ENCODE measurements around the gene JHY. TPM values are rescaled to one million over a fixed set of nuclear protein-coding genes. Genes with fewer than 3 reads are reported as not detected.

JHY gene
- total RNA-seq, 1 experiment from 2014 or later, result 3.0 TPM

DNA sequence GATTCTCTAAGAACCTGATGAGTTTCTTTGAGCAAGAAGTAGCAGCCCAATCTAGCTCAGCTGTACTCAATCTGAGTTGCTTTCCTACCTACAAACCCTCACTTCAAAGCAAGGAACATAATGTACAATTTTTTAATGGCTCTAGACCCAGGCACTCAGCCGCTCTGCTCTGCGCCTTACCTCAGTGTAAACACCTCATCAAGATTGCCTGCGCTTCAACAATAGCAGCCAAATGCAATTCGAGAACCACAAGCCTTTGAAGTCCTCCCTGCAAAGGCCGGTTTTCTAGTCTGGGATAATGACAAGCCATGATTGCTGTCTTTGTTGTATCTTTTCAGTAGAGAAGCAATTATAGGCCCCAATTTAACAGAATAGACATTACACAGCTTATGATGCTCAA lies 38.0 kb downstream of the JHY start:
- no peak overlapping the region for H3K4me3 Mint-ChIP-seq (ENCODE audit: unreplicated experiment)
- BruUV-seq (replicated peaks), result no TSS peak
- H3K4me1 Mint-ChIP-seq (ENCODE audit: insufficient read depth, unreplicated experiment), result peaks cover 7% of the 10 kb centered on the region
- no peaks in the 10 kb centered on the region for H3K9me3 Mint-ChIP-seq (ENCODE audit: unreplicated experiment)
- no peak for DNase-seq (ENCODE audit: unreplicated experiment)
- ChIA-PET CTCF (interaction anchor here (1.5 kb wide), 1 partner anchor 100 kb away, joined by 6 read pairs; no protein-coding TSS in a partner anchor), POLR2A (no interaction called here)
- H3K27me3 Mint-ChIP-seq (ENCODE audit: insufficient read depth, unreplicated experiment), result no peaks in the 10 kb centered on the region
- no peak overlapping the region for H3K27ac Mint-ChIP-seq (ENCODE audit: low read depth, unreplicated experiment)
- TF ChIP-seq, protein P1, sequence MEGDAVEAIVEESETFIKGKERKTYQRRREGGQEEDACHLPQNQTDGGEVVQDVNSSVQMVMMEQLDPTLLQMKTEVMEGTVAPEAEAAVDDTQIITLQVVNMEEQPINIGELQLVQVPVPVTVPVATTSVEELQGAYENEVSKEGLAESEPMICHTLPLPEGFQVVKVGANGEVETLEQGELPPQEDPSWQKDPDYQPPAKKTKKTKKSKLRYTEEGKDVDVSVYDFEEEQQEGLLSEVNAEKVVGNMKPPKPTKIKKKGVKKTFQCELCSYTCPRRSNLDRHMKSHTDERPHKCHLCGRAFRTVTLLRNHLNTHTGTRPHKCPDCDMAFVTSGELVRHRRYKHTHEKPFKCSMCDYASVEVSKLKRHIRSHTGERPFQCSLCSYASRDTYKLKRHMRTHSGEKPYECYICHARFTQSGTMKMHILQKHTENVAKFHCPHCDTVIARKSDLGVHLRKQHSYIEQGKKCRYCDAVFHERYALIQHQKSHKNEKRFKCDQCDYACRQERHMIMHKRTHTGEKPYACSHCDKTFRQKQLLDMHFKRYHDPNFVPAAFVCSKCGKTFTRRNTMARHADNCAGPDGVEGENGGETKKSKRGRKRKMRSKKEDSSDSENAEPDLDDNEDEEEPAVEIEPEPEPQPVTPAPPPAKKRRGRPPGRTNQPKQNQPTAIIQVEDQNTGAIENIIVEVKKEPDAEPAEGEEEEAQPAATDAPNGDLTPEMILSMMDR (IDR thresholded peaks at IDR 0.05; ENCODE audit: unreplicated experiment), result no peak
- intact Hi-C loops (cut with micrococcal nuclease), result no loop called here
- no peaks in the 10 kb centered on the region for H3K36me3 Mint-ChIP-seq (ENCODE audit: insufficient read depth, unreplicated experiment)

DNA sequence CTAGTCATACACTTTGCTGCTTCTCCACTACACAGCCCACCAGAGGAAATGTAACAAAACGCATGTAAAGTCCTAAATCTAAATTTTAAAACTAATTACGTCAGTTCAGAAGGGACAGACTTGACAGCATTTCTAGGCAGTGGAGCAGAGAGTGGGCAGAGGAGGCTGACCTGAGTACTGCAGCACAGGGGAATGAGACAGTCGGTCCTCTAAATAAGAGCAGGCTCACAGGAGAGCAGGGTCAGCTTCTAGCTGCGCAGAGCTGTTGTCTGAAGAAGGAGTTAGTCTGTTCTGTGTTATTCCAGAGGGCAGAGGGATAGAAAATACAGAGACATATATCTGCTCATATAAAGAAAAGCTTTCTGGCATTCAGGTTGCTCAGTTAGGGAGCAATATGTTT lies 40.3 kb downstream of the JHY start:
- H3K4me3 Mint-ChIP-seq (ENCODE audit: unreplicated experiment), result no peak overlapping the region
- H3K27me3 Mint-ChIP-seq (ENCODE audit: insufficient read depth, unreplicated experiment), result no peaks in the 10 kb centered on the region
- POLR2A ChIA-PET, result interaction anchor here (0.6 kb wide), 1 partner anchor 69 kb away, joined by 3 read pairs; no protein-coding TSS in a partner anchor
- CTCF ChIA-PET, result interaction anchor here (1.0 to 1.1 kb wide), 2 partner anchors 10 to 11 kb away, joined by 3 to 4 read pairs; no protein-coding TSS in a partner anchor
- TF ChIP-seq, protein P1 (IDR thresholded peaks at IDR 0.05; ENCODE audit: unreplicated experiment), result no peak
- intact Hi-C loops (cut with micrococcal nuclease), result no loop called here
- no peaks in the 10 kb centered on the region for H3K4me1 Mint-ChIP-seq (ENCODE audit: insufficient read depth, unreplicated experiment)
- no TSS peak for BruUV-seq (replicated peaks)
- H3K27ac Mint-ChIP-seq (ENCODE audit: low read depth, unreplicated experiment), result no peak overlapping the region
- no peaks in the 10 kb centered on the region for H3K36me3 Mint-ChIP-seq (ENCODE audit: insufficient read depth, unreplicated experiment)
- no peak for DNase-seq (ENCODE audit: unreplicated experiment)
- H3K9me3 Mint-ChIP-seq (ENCODE audit: unreplicated experiment), result no peaks in the 10 kb centered on the region

- CTCF ChIA-PET, result interaction anchor here (0.6 to 1.1 kb wide), 3 partner anchors 9 to 343 kb away, joined by 3 to 4 read pairs (median 4); no protein-coding TSS in a partner anchor
- Mint-ChIP-seq H3K9me3 (ENCODE audit: unreplicated experiment) (no peaks in the 10 kb centered on the region), H3K4me3 (ENCODE audit: unreplicated experiment) (no peak overlapping the region), H3K36me3 (ENCODE audit: insufficient read depth, unreplicated experiment) (no peaks in the 10 kb centered on the region), H3K27me3 (ENCODE audit: insufficient read depth, unreplicated experiment) (no peaks in the 10 kb centered on the region), H3K4me1 (ENCODE audit: insufficient read depth, unreplicated experiment) (no peaks in the 10 kb centered on the region), H3K27ac (ENCODE audit: low read depth, unreplicated experiment) (no peak overlapping the region)
- intact Hi-C loops (cut with micrococcal nuclease), result no loop called here
- no TSS peak for BruUV-seq (replicated peaks)
- no peak for DNase-seq (ENCODE audit: unreplicated experiment)
- TF ChIP-seq, protein P1 (IDR thresholded peaks at IDR 0.05; ENCODE audit: unreplicated experiment), result no peak
- POLR2A ChIA-PET, result no interaction called here
Observed at GRCh38 chr11:122923302-122923701, 40.7 kb downstream of the JHY start.

DNA sequence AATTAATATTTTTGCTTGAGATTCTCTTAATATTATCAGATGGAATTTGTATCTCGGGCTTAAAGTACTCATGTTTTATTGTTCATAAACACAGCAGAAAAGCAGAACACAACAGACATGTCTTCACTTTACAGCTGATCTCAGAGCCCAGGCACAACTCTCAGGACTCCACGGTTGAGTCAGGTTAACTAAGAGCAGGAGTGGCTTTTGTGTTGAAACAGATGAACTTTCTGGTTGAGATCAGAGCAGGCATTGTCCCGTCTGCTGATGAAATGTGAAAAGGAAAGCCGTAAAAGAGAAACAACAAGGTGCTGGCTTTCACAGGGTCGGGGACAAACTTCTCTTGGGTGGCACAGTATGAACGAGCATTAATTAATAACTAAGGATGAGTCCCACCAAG lies 49.0 kb downstream of the JHY start:
- H3K4me3 Mint-ChIP-seq (ENCODE audit: unreplicated experiment), result no peak overlapping the region
- H3K9me3 Mint-ChIP-seq (ENCODE audit: unreplicated experiment), result no peaks in the 10 kb centered on the region
- intact Hi-C loops (cut with micrococcal nuclease), result no loop called here
- no peaks in the 10 kb centered on the region for H3K36me3 Mint-ChIP-seq (ENCODE audit: insufficient read depth, unreplicated experiment)
- H3K4me1 Mint-ChIP-seq (ENCODE audit: insufficient read depth, unreplicated experiment), result no peaks in the 10 kb centered on the region
- TF ChIP-seq, protein P1 (IDR thresholded peaks at IDR 0.05; ENCODE audit: unreplicated experiment), result no peak
- BruUV-seq (replicated peaks), result no TSS peak
- ChIA-PET CTCF (no interaction called here), POLR2A (no interaction called here)
- no peaks in the 10 kb centered on the region for H3K27me3 Mint-ChIP-seq (ENCODE audit: insufficient read depth, unreplicated experiment)
- no peak for DNase-seq (ENCODE audit: unreplicated experiment)
- no peak overlapping the region for H3K27ac Mint-ChIP-seq (ENCODE audit: low read depth, unreplicated experiment)

Data from MCF 10A (cell line).